H9 (cell line): Measurements from ENCODE around the gene ZNF281. TPM values are rescaled to one million over a fixed set of nuclear protein-coding genes. Genes with fewer than 3 reads are reported as not detected.

Experiments used
- DNase-seq: peaks from one replicate; pipeline ENCODE4 v3.0.0-alpha.2; 2017
- H2AFZ ChIP-seq: one replicate; pipeline ENCODE4 v1.6.1; 2013; ENCODE audit warnings: mild to moderate bottlenecking, low read length, control low read depth, moderate library complexity
- H2AK5ac ChIP-seq: 2 replicates; pipeline ENCODE4 v1.6.1; 2013; ENCODE audit warnings: low read length, control low read depth, mixed read lengths; ENCODE audit not compliant: insufficient read length
- H2BK120ac ChIP-seq: one replicate; pipeline ENCODE4 v1.6.1; 2013; ENCODE audit warnings: low read depth, mild to moderate bottlenecking, low read length, control low read depth, inconsistent platforms; ENCODE audit not compliant: poor library complexity, severe bottlenecking
- H2BK12ac ChIP-seq: 2 replicates; pipeline ENCODE4 v1.6.1; 2013; ENCODE audit warnings: low read length, control low read depth, mixed read lengths, low read depth; ENCODE audit not compliant: insufficient read length
- H2BK15ac ChIP-seq: 2 replicates; pipeline ENCODE4 v1.6.1; 2013; ENCODE audit warnings: low read depth, low read length, control low read depth
- H2BK20ac ChIP-seq: one replicate; pipeline ENCODE4 v1.6.1; 2013; ENCODE audit warnings: low read depth, mild to moderate bottlenecking, low read length, control low read depth, inconsistent platforms; ENCODE audit not compliant: poor library complexity, severe bottlenecking
- H2BK5ac ChIP-seq: 2 replicates; pipeline ENCODE4 v1.6.1; 2013; ENCODE audit warnings: low read length, control low read depth, mixed read lengths; ENCODE audit not compliant: insufficient read length
- H3K14ac ChIP-seq: 2 replicates; pipeline ENCODE4 v1.6.1; 2013; ENCODE audit warnings: low read length, control low read depth; ENCODE audit not compliant: insufficient read depth
- H3K18ac ChIP-seq: 2 replicates; pipeline ENCODE4 v1.6.1; 2013; ENCODE audit warnings: low read depth, mild to moderate bottlenecking, mixed read lengths, low read length, control low read depth; ENCODE audit not compliant: insufficient read length
- H3K23ac ChIP-seq: 2 replicates; pipeline ENCODE4 v1.6.1; 2013; ENCODE audit warnings: low read length, control low read depth, mixed read lengths, low read depth; ENCODE audit not compliant: insufficient read length
- H3K23me2 ChIP-seq: 2 replicates; pipeline ENCODE4 v1.6.1; 2013; ENCODE audit warnings: low read depth, mild to moderate bottlenecking, mixed read lengths, low read length, control low read depth; ENCODE audit not compliant: insufficient read length, poor library complexity, severe bottlenecking
- H3K27ac ChIP-seq: 2 replicates; pipeline ENCODE4 v1.5.1; 2013; ENCODE audit warnings: low read length, control low read depth, mixed read lengths, low read depth; ENCODE audit not compliant: insufficient read length
- H3K27me3 ChIP-seq: 2 replicates; pipeline ENCODE4 v1.6.1; 2013; ENCODE audit warnings: low read length, control low read depth, inconsistent platforms; ENCODE audit not compliant: insufficient read depth
- H3K4ac ChIP-seq: 2 replicates; pipeline ENCODE4 v1.6.1; 2013; ENCODE audit warnings: low read depth, mild to moderate bottlenecking, control low read depth, inconsistent platforms, low read length, moderate library complexity
- H3K4me1 ChIP-seq: 2 replicates; pipeline ENCODE4 v1.6.1; 2013; ENCODE audit warnings: low read length, control low read depth, inconsistent platforms; ENCODE audit not compliant: insufficient read depth
- H3K4me2 ChIP-seq: 2 replicates; pipeline ENCODE4 v1.6.1; 2013; ENCODE audit warnings: low read length, control low read depth, mixed read lengths; ENCODE audit not compliant: insufficient read length, insufficient read depth
- H3K56ac ChIP-seq: 2 replicates; pipeline ENCODE4 v1.6.1; 2013; ENCODE audit warnings: low read depth, mild to moderate bottlenecking, mixed read lengths, low read length, control low read depth; ENCODE audit not compliant: insufficient read length
- H3K79me1 ChIP-seq: 2 replicates; pipeline ENCODE4 v1.6.1; 2013; ENCODE audit warnings: low read depth, mild to moderate bottlenecking, moderate library complexity, low read length, control low read depth, inconsistent platforms; ENCODE audit not compliant: insufficient read depth, poor library complexity, severe bottlenecking
- H3K79me2 ChIP-seq: 2 replicates; pipeline ENCODE4 v1.6.1; 2013; ENCODE audit warnings: low read length, control low read depth, inconsistent platforms; ENCODE audit not compliant: insufficient read depth
- H3K9ac ChIP-seq: 2 replicates; pipeline ENCODE4 v1.6.1; 2013; ENCODE audit warnings: low read length, control low read depth, mixed read lengths; ENCODE audit not compliant: insufficient read length; ENCODE audit errors: extremely low read depth
- H3K9me3 ChIP-seq: one replicate; pipeline ENCODE4 v1.6.1; 2013; ENCODE audit warnings: low read depth, low read length, inconsistent platforms; ENCODE audit not compliant: control insufficient read depth
- H3T11ph ChIP-seq: one replicate; pipeline ENCODE4 v1.6.1; 2013; ENCODE audit warnings: mild to moderate bottlenecking, low read length, control low read depth, inconsistent platforms
- H4K20me1 ChIP-seq: one replicate; pipeline ENCODE4 v1.6.1; 2013; ENCODE audit not compliant: control insufficient read depth, insufficient read length, insufficient read depth
- H4K5ac ChIP-seq: 2 replicates; pipeline ENCODE4 v1.6.1; 2013; ENCODE audit warnings: low read depth, mild to moderate bottlenecking, mixed read lengths, low read length, control low read depth; ENCODE audit not compliant: insufficient read length
- H4K8ac ChIP-seq: replicated peaks from 2 replicates; pipeline ENCODE4 v1.6.1; 2013; ENCODE audit warnings: low read length, control low read depth, mixed read lengths, low read depth; ENCODE audit not compliant: insufficient read length
- H4K91ac ChIP-seq: 2 replicates; pipeline ENCODE4 v1.6.1; 2013; ENCODE audit warnings: low read depth, mild to moderate bottlenecking, moderate library complexity, mixed read lengths, low read length, control low read depth; ENCODE audit not compliant: insufficient read length
- H3K27ac Mint-ChIP-seq, 3 experiments: 2 replicates in 2 of 3; 3 replicates in 1 of 3; pipeline ENCODE4 v1.8.0; 2020 to 2021; ENCODE audit warnings: mixed read lengths in 3 of 3, mild to moderate bottlenecking in 1 of 3, moderate library complexity in 1 of 3
- H3K27me3 Mint-ChIP-seq: 2 replicates; pipeline ENCODE4 v1.8.0; 2021; ENCODE audit warnings: low read depth, mild to moderate bottlenecking, moderate library complexity, mixed read lengths
- H3K36me3 Mint-ChIP-seq, 3 experiments: 2 replicates in 2 of 3; 3 replicates in 1 of 3; pipeline ENCODE4 v1.8.0; 2020 to 2021; ENCODE audit warnings: low read depth in 3 of 3, mixed read lengths in 3 of 3; ENCODE audit not compliant: insufficient read depth in 1 of 3
- H3K4me1 Mint-ChIP-seq, 2 experiments: 2 replicates each; pipeline ENCODE4 v1.8.0; 2020; ENCODE audit warnings: mixed read lengths in 2 of 2
- H3K4me3 Mint-ChIP-seq, 2 experiments: 2 replicates in 1 of 2; 3 replicates in 1 of 2; pipeline ENCODE4 v1.8.0; 2020 to 2021; ENCODE audit warnings: mild to moderate bottlenecking in 2 of 2, mixed read lengths in 2 of 2, moderate library complexity in 1 of 2
- H3K9me3 Mint-ChIP-seq, 2 experiments: 2 replicates in 1 of 2; 3 replicates in 1 of 2; pipeline ENCODE4 v1.8.0; 2020; ENCODE audit warnings: mild to moderate bottlenecking in 2 of 2, mixed read lengths in 2 of 2, moderate library complexity in 1 of 2
- WGBS: extraction: QIAGEN DNeasy Blood & Tissue Kit; methylation state at CpG from one replicate; pipeline ENCODE4 v1.1.7; 2013; ENCODE audit warnings: missing lambda C conversion rate, low lambda C conversion rate, mixed read lengths; ENCODE audit not compliant: insufficient read length; ENCODE audit errors: extremely low coverage; 5-methylcytosine and 5-hydroxymethylcytosine counted together
- total RNA-seq: library from RNA; stranded (reverse); gene quantifications from 2 replicates; pipeline ENCODE4 v1.2.1, GENCODE V29; 2021
- TF ChIP-seq, protein P1 (sequence below): fragments of 200-600 bp; sonication (generic); conservative IDR thresholded peaks from 3 replicates; pipeline ENCODE4 v1.8.0; 2021; ENCODE audit warnings: antibody characterized with exemption, mild to moderate bottlenecking

ZNF281 gene
- total RNA-seq, 1 experiment from 2014 or later, result 75.2 TPM

DNA sequence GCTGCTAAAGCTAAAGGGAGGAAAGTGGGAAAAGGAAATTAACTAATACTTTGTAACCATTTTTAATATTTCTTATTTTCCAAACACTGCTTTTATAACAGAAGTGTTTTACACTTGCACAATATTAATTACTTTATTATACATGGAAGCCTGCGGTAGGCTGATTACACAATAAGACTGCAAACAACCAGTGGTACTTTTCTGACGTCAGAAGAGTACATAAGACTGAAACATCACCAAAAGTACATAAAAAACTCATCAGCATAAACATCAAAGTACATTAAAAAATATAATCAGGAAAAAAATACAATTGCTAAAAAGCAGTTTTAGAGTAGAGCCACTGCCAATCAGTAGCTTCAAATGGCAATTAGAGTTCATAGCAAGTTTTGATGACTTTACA is 4.6 kb downstream of the ZNF281 start:
- Histone ChIP-seq H3K4me1 (peaks cover 15% of the 10 kb centered on the region; the same call in 1 of the 2 replicates), H2BK15ac (no peak overlapping the region)

More for the DNA sequence above, 4.6 kb downstream of the ZNF281 start:
- no peak overlapping the region for H2BK120ac ChIP-seq
- H2BK5ac ChIP-seq, result no peak overlapping the region
- H3K4ac ChIP-seq, result no peak overlapping the region
- H3K18ac ChIP-seq, result no peak overlapping the region
- H2BK20ac ChIP-seq, result no peak overlapping the region
- H3K79me2 ChIP-seq, result peaks cover 32% of the 10 kb centered on the region
- H3K27ac Mint-ChIP-seq, result no peak overlapping the region; a peak in 1 of 7 replicates
- WGBS, result no CpG with 5 or more reads among the region's 2 CpGs
- H4K20me1 ChIP-seq, result no peaks in the 10 kb centered on the region
- H3K9me3 ChIP-seq, result no peaks in the 10 kb centered on the region
- peaks cover 36 to 67% (median 60%) of the 10 kb centered on the region in 3 experiments for H3K36me3 Mint-ChIP-seq
- H2AK5ac ChIP-seq, result no peak overlapping the region
- TF ChIP-seq, protein P1, sequence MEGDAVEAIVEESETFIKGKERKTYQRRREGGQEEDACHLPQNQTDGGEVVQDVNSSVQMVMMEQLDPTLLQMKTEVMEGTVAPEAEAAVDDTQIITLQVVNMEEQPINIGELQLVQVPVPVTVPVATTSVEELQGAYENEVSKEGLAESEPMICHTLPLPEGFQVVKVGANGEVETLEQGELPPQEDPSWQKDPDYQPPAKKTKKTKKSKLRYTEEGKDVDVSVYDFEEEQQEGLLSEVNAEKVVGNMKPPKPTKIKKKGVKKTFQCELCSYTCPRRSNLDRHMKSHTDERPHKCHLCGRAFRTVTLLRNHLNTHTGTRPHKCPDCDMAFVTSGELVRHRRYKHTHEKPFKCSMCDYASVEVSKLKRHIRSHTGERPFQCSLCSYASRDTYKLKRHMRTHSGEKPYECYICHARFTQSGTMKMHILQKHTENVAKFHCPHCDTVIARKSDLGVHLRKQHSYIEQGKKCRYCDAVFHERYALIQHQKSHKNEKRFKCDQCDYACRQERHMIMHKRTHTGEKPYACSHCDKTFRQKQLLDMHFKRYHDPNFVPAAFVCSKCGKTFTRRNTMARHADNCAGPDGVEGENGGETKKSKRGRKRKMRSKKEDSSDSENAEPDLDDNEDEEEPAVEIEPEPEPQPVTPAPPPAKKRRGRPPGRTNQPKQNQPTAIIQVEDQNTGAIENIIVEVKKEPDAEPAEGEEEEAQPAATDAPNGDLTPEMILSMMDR, result no peak
- H3K27me3 Mint-ChIP-seq, result no peaks in the 10 kb centered on the region
- peak overlapping the region; percentile 32 for H3K4me2 ChIP-seq
- H3K4me3 Mint-ChIP-seq, result peak overlapping the region; percentile 70 to 91; a peak in 3 of 5 replicates
- no peak overlapping the region for H3T11ph ChIP-seq
- no peak overlapping the region for H4K5ac ChIP-seq
- H3K4me1 Mint-ChIP-seq, result peaks cover 65 to 67% of the 10 kb centered on the region in 2 experiments
- H3K9me3 Mint-ChIP-seq, result peaks cover 0 to 3% of the 10 kb centered on the region in 2 experiments; a peak in 3 of 5 replicates
- H2AFZ ChIP-seq, result no peak overlapping the region
- H3K27me3 ChIP-seq, result no peaks in the 10 kb centered on the region
- no peak overlapping the region for H3K27ac ChIP-seq
- no peak for DNase-seq
- H4K8ac ChIP-seq, result no peak overlapping the region
- H3K56ac ChIP-seq, result no peak overlapping the region
- H3K14ac ChIP-seq, result no peak overlapping the region
- no peak overlapping the region for H4K91ac ChIP-seq
- peaks cover 14% of the 10 kb centered on the region for H3K23me2 ChIP-seq
- no peak overlapping the region for H3K23ac ChIP-seq
- H3K9ac ChIP-seq, result no peak overlapping the region
- H2BK12ac ChIP-seq, result no peak overlapping the region
- H3K79me1 ChIP-seq, result peaks cover 6% of the 10 kb centered on the region
